AG10803 (cell line): ENCODE data around the gene COPS9.

Source experiments
- DNase-seq: peaks from one replicate; pipeline ENCODE4 v3.0.0; 2010; ENCODE audit warnings: low read depth
- H3K4me3 ChIP-seq: 2 replicates; pipeline ENCODE4 v1.5.1; 2011; ENCODE audit warnings: mild to moderate bottlenecking, low read length, control low read depth
- CTCF ChIP-seq: conservative IDR thresholded peaks from 2 replicates; pipeline ENCODE4 v1.5.1; 2011; ENCODE audit warnings: mild to moderate bottlenecking, low read length, control low read depth, inconsistent platforms

COPS9 gene

GRCh38 chr2:240147911-240148587 is 11.9 kb upstream of the COPS9 start:
- TF ChIP-seq CTCF: no peak
- no peak overlapping the region for H3K4me3 ChIP-seq
- no peak for DNase-seq

- no peak overlapping the region for H3K4me3 ChIP-seq
- no peak for TF ChIP-seq CTCF
- no peak for DNase-seq
These were observed 11.3 kb upstream of the COPS9 start for GRCh38 chr2:240147382-240147781.

GRCh38 chr2:240146627-240147278 is 10.6 kb upstream of the COPS9 start:
- DNase-seq: no peak
- no peak overlapping the region for H3K4me3 ChIP-seq
- TF ChIP-seq CTCF: no peak

GRCh38 chr2:240146141-240146561 is 10.0 kb upstream of the COPS9 start:
- no peak for DNase-seq
- H3K4me3 ChIP-seq: no peak overlapping the region
- TF ChIP-seq CTCF: no peak

GRCh38 chr2:240145461-240145860 is 9.4 kb upstream of the COPS9 start:
- H3K4me3 ChIP-seq: no peak overlapping the region
- no peak for TF ChIP-seq CTCF
- DNase-seq: no peak

GRCh38 chr2:240144649-240145261 is 8.7 kb upstream of the COPS9 start:
- no peak for DNase-seq
- TF ChIP-seq CTCF: no peak
- H3K4me3 ChIP-seq: no peak overlapping the region
